PC-9 (cell line): ENCODE results near the gene DOCK1. TPM values are rescaled to one million over a fixed set of nuclear protein-coding genes. Genes with fewer than 3 reads are reported as not detected.

Experiments used
- BruUV-seq: library from RNA; stranded (reverse); fragments of 400-500 nt; replicated peaks from 2 replicates; lab custom pipeline; 2021; lab: Mats Ljungman, UMichigan
- CTCF ChIA-PET: fragments of 300-600 bp; sonication (Branson Sonifier 250); formaldehyde crosslinking; loops from one replicate; lab custom pipeline; 2022; ENCODE audit warnings: antibody characterized with exemption; lab: Charles Lee
- POLR2A ChIA-PET: fragments of 300-600 bp; sonication (Branson Sonifier 250); formaldehyde crosslinking; loops from one replicate; lab custom pipeline; 2022; ENCODE audit warnings: antibody characterized with exemption; ENCODE audit not compliant: unreplicated experiment; lab: Charles Lee
- DNase-seq, 2 experiments: peaks; one replicate each; pipeline versions ENCODE4 v3.0.0 to v3.0.0-alpha.2; 2015 to 2022; ENCODE audit warnings: mixed read lengths in 1 of 2
- H2AFZ ChIP-seq: fragments of 200-600 bp; sonication (generic); 2 replicates; pipeline ENCODE4 v1.8.1; 2017; ENCODE audit warnings: antibody characterized with exemption
- H3F3A ChIP-seq: fragments of 200-600 bp; sonication (generic); 2 replicates; pipeline ENCODE4 v1.8.1; 2017; ENCODE audit warnings: antibody characterized with exemption, mild to moderate bottlenecking, low read depth; ENCODE audit not compliant: insufficient read depth
- H3K27ac ChIP-seq: fragments of 200-600 bp; sonication (generic); 2 replicates; pipeline ENCODE4 v1.6.1; 2016; ENCODE audit warnings: mixed run types
- H3K27me3 ChIP-seq: fragments of 200-600 bp; sonication (generic); 2 replicates; pipeline ENCODE4 v1.6.1; 2016; ENCODE audit warnings: low read depth, mixed run types; ENCODE audit not compliant: insufficient read depth
- H3K36me3 ChIP-seq: fragments of 200-600 bp; sonication (generic); 2 replicates; pipeline ENCODE4 v1.6.1; 2016; ENCODE audit warnings: low read depth, mixed run types
- H3K4me1 ChIP-seq: fragments of 200-600 bp; sonication (generic); replicated peaks from 2 replicates; pipeline ENCODE4 v1.6.1; 2016; ENCODE audit warnings: mixed run types; ENCODE audit not compliant: insufficient read depth
- H3K4me2 ChIP-seq: fragments of 200-600 bp; sonication (generic); 2 replicates; pipeline ENCODE4 v1.6.1; 2017; ENCODE audit warnings: mixed run types
- H3K4me3 ChIP-seq: fragments of 200-600 bp; sonication (generic); 2 replicates; pipeline ENCODE4 v1.6.1; 2016; ENCODE audit warnings: mixed run types
- H3K79me2 ChIP-seq: fragments of 200-600 bp; sonication (generic); 2 replicates; pipeline ENCODE4 v1.6.1; 2017; ENCODE audit warnings: low read depth, mixed run types
- H3K9me2 ChIP-seq: fragments of 200-600 bp; sonication (generic); 2 replicates; pipeline ENCODE4 v1.8.1; 2017; ENCODE audit warnings: mild to moderate bottlenecking; ENCODE audit not compliant: insufficient read depth
- H3K9me3 ChIP-seq: fragments of 200-600 bp; sonication (generic); 2 replicates; pipeline ENCODE4 v1.8.1; 2016; ENCODE audit warnings: low read depth; ENCODE audit not compliant: insufficient read depth
- H4K20me1 ChIP-seq: fragments of 200-600 bp; sonication (generic); 2 replicates; pipeline ENCODE4 v1.8.1; 2017; ENCODE audit not compliant: insufficient read depth
- EZH2 ChIP-seq: fragments of 200-600 bp; sonication (generic); IDR thresholded peaks from 2 replicates; pipeline ENCODE4 v1.8.0; 2017; ENCODE audit warnings: antibody characterized with exemption, low read depth
- intact Hi-C: fragments of 100-400 bp; cut with micrococcal nuclease; formaldehyde crosslinking; loops from one replicate; pipeline ENCODE4 v1.10.0; 2022; ENCODE audit not compliant: unreplicated experiment
- total RNA-seq: library from RNA; stranded (reverse); gene quantifications from 2 replicates; pipeline ENCODE4 v1.2.3, GENCODE V29; 2021
- TF ChIP-seq, protein P1 (sequence below): fragments of 200-600 bp; sonication (generic); conservative IDR thresholded peaks from 2 replicates; pipeline ENCODE4 v1.6.1; 2017; ENCODE audit warnings: mixed run types, antibody characterized with exemption, mild to moderate bottlenecking, moderate library complexity

Gene DOCK1
- total RNA-seq, 1 experiment from 2014 or later, result 24.8 TPM

DNA sequence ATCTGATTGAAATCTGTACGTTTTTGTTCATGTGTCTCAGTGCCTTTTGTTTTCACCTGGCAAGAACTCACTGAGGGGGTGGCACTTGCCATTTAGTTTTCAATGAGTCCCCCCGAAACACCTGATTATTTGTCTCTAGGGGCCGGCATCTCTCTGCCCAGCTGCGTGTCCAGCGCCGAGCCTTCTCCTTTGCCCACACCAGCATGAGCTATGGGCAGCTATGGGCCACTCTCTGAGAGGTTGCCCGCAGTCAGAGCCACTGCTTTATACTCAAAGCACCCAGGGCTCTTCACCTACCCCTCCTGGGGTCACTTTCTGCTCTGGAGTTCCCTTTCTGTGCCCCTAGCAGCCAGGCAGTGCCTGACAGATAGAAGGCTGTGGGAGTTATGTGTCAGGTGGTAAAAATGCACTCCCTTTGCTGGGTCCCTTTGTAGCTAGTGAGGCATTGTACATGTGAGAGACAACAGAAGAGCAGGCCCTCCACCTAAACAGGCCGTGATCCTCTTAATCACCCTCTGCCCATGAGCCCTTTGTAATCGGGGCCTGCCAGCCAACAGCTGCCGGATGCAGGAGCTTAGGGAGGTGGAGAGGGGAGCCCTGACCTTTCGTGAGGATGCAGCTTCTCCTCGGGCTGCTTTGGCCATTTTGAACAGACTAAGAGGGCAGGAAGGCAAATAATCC is 510.8 kb downstream of the DOCK1 start:
- POLR2A ChIA-PET, result no interaction called here
- Histone ChIP-seq H3K4me3 (no peak overlapping the region), H2AFZ (no peak overlapping the region), H3K79me2 (no peaks in the 10 kb centered on the region), H3K4me2 (no peak overlapping the region), H3F3A (no peaks in the 10 kb centered on the region), H3K36me3 (no peaks in the 10 kb centered on the region), H3K27me3 (no peaks in the 10 kb centered on the region), H3K9me3 (no peaks in the 10 kb centered on the region), H3K9me2 (no peaks in the 10 kb centered on the region), H3K4me1 (no peaks in the 10 kb centered on the region), H4K20me1 (no peaks in the 10 kb centered on the region), H3K27ac (no peak overlapping the region)
- CTCF ChIA-PET, result no interaction called here
- no peak for DNase-seq
- intact Hi-C loops, result no loop called here
- TF ChIP-seq EZH2, result no peak
- TF ChIP-seq, protein P1, sequence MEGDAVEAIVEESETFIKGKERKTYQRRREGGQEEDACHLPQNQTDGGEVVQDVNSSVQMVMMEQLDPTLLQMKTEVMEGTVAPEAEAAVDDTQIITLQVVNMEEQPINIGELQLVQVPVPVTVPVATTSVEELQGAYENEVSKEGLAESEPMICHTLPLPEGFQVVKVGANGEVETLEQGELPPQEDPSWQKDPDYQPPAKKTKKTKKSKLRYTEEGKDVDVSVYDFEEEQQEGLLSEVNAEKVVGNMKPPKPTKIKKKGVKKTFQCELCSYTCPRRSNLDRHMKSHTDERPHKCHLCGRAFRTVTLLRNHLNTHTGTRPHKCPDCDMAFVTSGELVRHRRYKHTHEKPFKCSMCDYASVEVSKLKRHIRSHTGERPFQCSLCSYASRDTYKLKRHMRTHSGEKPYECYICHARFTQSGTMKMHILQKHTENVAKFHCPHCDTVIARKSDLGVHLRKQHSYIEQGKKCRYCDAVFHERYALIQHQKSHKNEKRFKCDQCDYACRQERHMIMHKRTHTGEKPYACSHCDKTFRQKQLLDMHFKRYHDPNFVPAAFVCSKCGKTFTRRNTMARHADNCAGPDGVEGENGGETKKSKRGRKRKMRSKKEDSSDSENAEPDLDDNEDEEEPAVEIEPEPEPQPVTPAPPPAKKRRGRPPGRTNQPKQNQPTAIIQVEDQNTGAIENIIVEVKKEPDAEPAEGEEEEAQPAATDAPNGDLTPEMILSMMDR, result no peak
- no TSS peak for BruUV-seq

DNA sequence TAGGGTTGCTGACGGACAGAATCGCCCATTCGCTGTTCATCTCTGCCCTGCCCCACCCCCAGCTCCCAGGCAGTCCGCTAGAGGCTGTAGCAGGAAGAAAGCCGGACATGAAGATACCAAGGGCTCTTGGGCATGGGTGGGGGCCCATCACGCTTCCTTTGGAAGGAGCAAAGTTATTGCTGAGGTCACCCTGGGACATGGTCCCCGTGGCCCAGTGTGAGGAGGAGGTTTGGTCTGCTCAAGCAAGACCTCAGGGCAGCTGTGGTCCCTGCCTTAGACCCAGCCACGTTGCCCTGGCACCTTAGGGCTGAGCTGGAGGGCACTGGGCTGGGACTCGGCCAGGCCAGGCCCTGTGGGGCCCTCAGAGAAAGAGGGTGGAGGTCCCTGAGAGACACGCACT is 511.8 kb downstream of the DOCK1 start:
- ChIA-PET POLR2A (no interaction called here), CTCF (no interaction called here)
- Histone ChIP-seq H3K4me1 (no peaks in the 10 kb centered on the region), H3K4me3 (no peak overlapping the region), H3K9me3 (no peaks in the 10 kb centered on the region), H3K79me2 (no peaks in the 10 kb centered on the region), H3K27me3 (no peaks in the 10 kb centered on the region), H3F3A (no peaks in the 10 kb centered on the region), H4K20me1 (no peaks in the 10 kb centered on the region), H3K4me2 (no peak overlapping the region), H3K36me3 (no peaks in the 10 kb centered on the region), H3K27ac (no peak overlapping the region), H2AFZ (no peak overlapping the region), H3K9me2 (no peaks in the 10 kb centered on the region)
- no peak for DNase-seq
- BruUV-seq, result no TSS peak
- TF ChIP-seq EZH2, result no peak
- TF ChIP-seq, protein P1, result no peak
- intact Hi-C loops, result no loop called here

DNA sequence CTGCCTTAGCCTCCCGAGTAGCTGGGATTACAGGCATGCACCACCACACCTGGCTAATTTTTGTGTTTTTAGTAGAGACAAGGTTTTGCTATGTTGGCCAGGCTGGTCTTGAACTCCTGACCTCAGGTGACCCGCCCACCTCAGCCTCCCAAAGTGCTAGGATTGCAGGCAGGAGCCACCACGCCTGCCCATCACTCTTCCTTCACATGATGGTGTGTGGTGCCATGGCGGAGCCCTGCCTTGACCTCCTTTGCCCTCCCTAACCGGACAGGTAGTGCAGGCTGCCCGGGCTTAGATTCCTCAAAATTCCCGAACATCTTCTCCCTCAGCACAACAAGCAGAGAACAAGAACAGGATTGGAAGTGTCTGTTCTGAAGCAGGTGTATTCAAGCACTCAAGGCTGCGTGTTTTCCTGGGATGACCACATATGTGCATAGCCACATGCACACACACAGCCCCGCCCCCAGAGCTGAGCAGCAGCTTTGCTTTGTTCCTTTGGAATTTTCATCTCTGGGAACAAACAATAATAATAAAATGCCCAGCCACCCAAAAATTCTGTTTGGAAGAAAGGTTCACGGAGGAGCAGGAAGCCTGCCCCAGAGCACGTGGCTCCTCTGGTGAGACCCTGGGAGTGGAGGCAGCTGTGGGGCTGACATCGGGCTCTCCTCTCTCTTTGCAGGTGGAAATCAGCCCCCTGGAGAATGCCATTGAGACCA is 512.6 kb downstream of the DOCK1 start:
- intact Hi-C loops, result no loop called here
- no peak overlapping the region for H3K4me2 ChIP-seq
- no peaks in the 10 kb centered on the region for H3K36me3 ChIP-seq
- H4K20me1 ChIP-seq, result no peaks in the 10 kb centered on the region
- H3K79me2 ChIP-seq, result no peaks in the 10 kb centered on the region
- ChIA-PET CTCF (no interaction called here), POLR2A (no interaction called here)
- H2AFZ ChIP-seq, result no peak overlapping the region
- H3K27me3 ChIP-seq, result no peaks in the 10 kb centered on the region
- DNase-seq, result no peak
- H3F3A ChIP-seq, result no peaks in the 10 kb centered on the region
- H3K9me2 ChIP-seq, result no peaks in the 10 kb centered on the region
- H3K9me3 ChIP-seq, result no peaks in the 10 kb centered on the region
- H3K4me3 ChIP-seq, result no peak overlapping the region
- no TSS peak for BruUV-seq
- TF ChIP-seq, protein P1, result no peak
- no peak for TF ChIP-seq EZH2
- H3K27ac ChIP-seq, result no peak overlapping the region
- no peaks in the 10 kb centered on the region for H3K4me1 ChIP-seq
